ENCODE measurements around the gene CRX.
A peak's percentile ranks its signal among the peaks of the same experiment; 100 is the strongest.
"Not testable (repeated sequence)": the region's sequence is repeated elsewhere in the genome, so short reads cannot be mapped to it uniquely, and the experiment has no call there.

Gene CRX

DNA sequence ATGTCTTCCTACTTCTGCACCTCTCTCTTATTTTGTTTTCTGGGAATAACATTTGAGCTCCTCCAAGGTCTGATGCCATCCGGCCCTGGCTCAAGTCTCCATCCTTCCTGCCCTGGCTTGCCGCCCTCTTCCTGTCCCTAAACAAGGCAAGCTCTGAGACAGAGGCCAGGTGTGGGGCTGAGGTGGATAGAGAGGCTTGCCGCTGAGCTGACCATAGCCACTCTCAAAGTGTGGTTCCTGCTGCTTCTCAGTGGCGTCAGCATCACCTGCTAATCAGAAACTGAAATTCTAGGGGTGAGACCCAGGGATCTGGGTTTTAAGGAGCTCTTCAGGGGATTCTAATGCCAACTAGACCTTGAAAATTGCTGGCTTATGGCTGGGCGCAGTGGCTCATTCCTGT is 31.3 kb downstream of the CRX start:
- Histone ChIP-seq H3K9me3 (ENCODE audit: control insufficient read depth, low read length) (no peaks in the 10 kb centered on the region), H3K4me1 (ENCODE audit: control insufficient read depth, insufficient read depth, low read length, poor library complexity, severe bottlenecking) (no peaks in the 10 kb centered on the region), H3K27ac (ENCODE audit: insufficient read depth, low read length, poor library complexity, severe bottlenecking) (no peak overlapping the region), H3K4me3 (ENCODE audit: insufficient read depth, low read depth, low read length, poor library complexity, severe bottlenecking) (no peak overlapping the region), H3K36me3 (ENCODE audit: control insufficient read depth, insufficient read depth, low read length) (no peaks in the 10 kb centered on the region), H3K27me3 (replicated peaks; ENCODE audit: control insufficient read depth, insufficient read depth, low read length, poor library complexity, severe bottlenecking) (peaks cover 10% of the 10 kb centered on the region)
- no peak for DNase-seq

- Histone ChIP-seq H3K9me3 (ENCODE audit: control insufficient read depth, low read length) (no peaks in the 10 kb centered on the region), H3K4me3 (ENCODE audit: insufficient read depth, low read depth, low read length, poor library complexity, severe bottlenecking) (no peak overlapping the region), H3K27ac (ENCODE audit: insufficient read depth, low read length, poor library complexity, severe bottlenecking) (no peak overlapping the region), H3K4me1 (ENCODE audit: control insufficient read depth, insufficient read depth, low read length, poor library complexity, severe bottlenecking) (no peaks in the 10 kb centered on the region), H3K27me3 (replicated peaks; ENCODE audit: control insufficient read depth, insufficient read depth, low read length, poor library complexity, severe bottlenecking) (peaks cover 4% of the 10 kb centered on the region), H3K36me3 (ENCODE audit: control insufficient read depth, insufficient read depth, low read length) (no peaks in the 10 kb centered on the region)
- DNase-seq = no peak
These were observed 32.7 kb downstream of the CRX start for GRCh38 chr19:47854459-47854858.

DNA sequence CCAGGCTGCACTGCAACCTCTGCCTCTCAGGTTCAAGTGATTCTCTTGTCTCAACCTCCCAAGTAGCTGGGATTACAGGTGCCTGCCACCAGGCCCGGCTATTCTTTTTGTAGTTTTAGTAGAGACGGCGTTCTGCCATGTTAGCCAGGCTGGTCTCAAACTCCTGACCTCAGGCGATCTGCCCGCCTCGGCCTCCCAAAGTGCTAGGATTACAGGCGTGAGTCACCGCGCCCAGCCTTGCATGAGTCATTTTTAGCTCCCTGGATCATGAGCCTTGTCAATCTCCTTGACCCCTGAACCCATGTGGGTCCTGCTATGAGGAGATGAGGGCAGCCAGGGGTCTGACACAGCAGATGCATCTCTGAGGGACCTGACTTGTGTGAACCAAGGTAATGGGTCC is 36.5 kb downstream of the CRX start:
- not testable (repeated sequence) for H3K36me3 ChIP-seq (ENCODE audit: control insufficient read depth, insufficient read depth, low read length); H3K9me3 ChIP-seq (ENCODE audit: control insufficient read depth, low read length); H3K4me1 ChIP-seq (ENCODE audit: control insufficient read depth, insufficient read depth, low read length, poor library complexity, severe bottlenecking); H3K27me3 ChIP-seq (replicated peaks; ENCODE audit: control insufficient read depth, insufficient read depth, low read length, poor library complexity, severe bottlenecking); H3K4me3 ChIP-seq (ENCODE audit: insufficient read depth, low read depth, low read length, poor library complexity, severe bottlenecking); DNase-seq; H3K27ac ChIP-seq (ENCODE audit: insufficient read depth, low read length, poor library complexity, severe bottlenecking)

- not testable (repeated sequence) for H3K4me1 ChIP-seq (ENCODE audit: control insufficient read depth, insufficient read depth, low read length, poor library complexity, severe bottlenecking)
These were observed 37.0 kb downstream of the CRX start, which contains the start of gene TPRX2 for GRCh38 chr19:47858646-47859285. Gene TPRX2 (plus strand): TSS chr19:47859235. CDS start chr19:47859247, 12 bp downstream.

GRCh38 chr19:47859838-47860237 is 38.1 kb downstream of the CRX start:
- not testable (repeated sequence) for DNase-seq; H3K4me1 ChIP-seq (ENCODE audit: control insufficient read depth, insufficient read depth, low read length, poor library complexity, severe bottlenecking); H3K36me3 ChIP-seq (ENCODE audit: control insufficient read depth, insufficient read depth, low read length); H3K27me3 ChIP-seq (replicated peaks; ENCODE audit: control insufficient read depth, insufficient read depth, low read length, poor library complexity, severe bottlenecking); H3K9me3 ChIP-seq (ENCODE audit: control insufficient read depth, low read length); H3K4me3 ChIP-seq (ENCODE audit: insufficient read depth, low read depth, low read length, poor library complexity, severe bottlenecking); H3K27ac ChIP-seq (ENCODE audit: insufficient read depth, low read length, poor library complexity, severe bottlenecking)

More at GRCh38 chr19:47858646-47859285, 37.0 kb downstream of the CRX start, which contains the start of gene TPRX2:
- not testable (repeated sequence) for H3K36me3 ChIP-seq (ENCODE audit: control insufficient read depth, insufficient read depth, low read length); H3K27ac ChIP-seq (ENCODE audit: insufficient read depth, low read length, poor library complexity, severe bottlenecking); H3K9me3 ChIP-seq (ENCODE audit: control insufficient read depth, low read length); DNase-seq; H3K4me3 ChIP-seq (ENCODE audit: insufficient read depth, low read depth, low read length, poor library complexity, severe bottlenecking); H3K27me3 ChIP-seq (replicated peaks; ENCODE audit: control insufficient read depth, insufficient read depth, low read length, poor library complexity, severe bottlenecking)

GRCh38 chr19:47860602-47861297 is 39.0 kb downstream of the CRX start:
- Histone ChIP-seq H3K27me3 (replicated peaks; ENCODE audit: control insufficient read depth, insufficient read depth, low read length, poor library complexity, severe bottlenecking) (no peaks in the 10 kb centered on the region), H3K4me3 (ENCODE audit: insufficient read depth, low read depth, low read length, poor library complexity, severe bottlenecking) (no peak overlapping the region)
- DNase-seq = no peak

GRCh38 chr19:47861630-47862029 is 39.9 kb downstream of the CRX start:
- Histone ChIP-seq H3K9me3 (ENCODE audit: control insufficient read depth, low read length) (no peaks in the 10 kb centered on the region), H3K27me3 (replicated peaks; ENCODE audit: control insufficient read depth, insufficient read depth, low read length, poor library complexity, severe bottlenecking) (no peaks in the 10 kb centered on the region), H3K4me1 (ENCODE audit: control insufficient read depth, insufficient read depth, low read length, poor library complexity, severe bottlenecking) (no peaks in the 10 kb centered on the region), H3K36me3 (ENCODE audit: control insufficient read depth, insufficient read depth, low read length) (no peaks in the 10 kb centered on the region), H3K4me3 (ENCODE audit: insufficient read depth, low read depth, low read length, poor library complexity, severe bottlenecking) (no peak overlapping the region), H3K27ac (ENCODE audit: insufficient read depth, low read length, poor library complexity, severe bottlenecking) (no peak overlapping the region)
- DNase-seq = no peak

More at GRCh38 chr19:47860602-47861297, 39.0 kb downstream of the CRX start:
- H3K27ac ChIP-seq (ENCODE audit: insufficient read depth, low read length, poor library complexity, severe bottlenecking) = no peak overlapping the region
- H3K9me3 ChIP-seq (ENCODE audit: control insufficient read depth, low read length) = no peaks in the 10 kb centered on the region
- H3K36me3 ChIP-seq (ENCODE audit: control insufficient read depth, insufficient read depth, low read length) = no peaks in the 10 kb centered on the region
- no peaks in the 10 kb centered on the region for H3K4me1 ChIP-seq (ENCODE audit: control insufficient read depth, insufficient read depth, low read length, poor library complexity, severe bottlenecking)

GRCh38 chr19:47863514-47863936 is 41.8 kb downstream of the CRX start:
- no peaks in the 10 kb centered on the region for H3K9me3 ChIP-seq (ENCODE audit: control insufficient read depth, low read length)
- no peaks in the 10 kb centered on the region for H3K27me3 ChIP-seq (replicated peaks; ENCODE audit: control insufficient read depth, insufficient read depth, low read length, poor library complexity, severe bottlenecking)
- DNase-seq = peak; percentile 43 to 62 (median 44)
- H3K36me3 ChIP-seq (ENCODE audit: control insufficient read depth, insufficient read depth, low read length) = no peaks in the 10 kb centered on the region
- no peak overlapping the region for H3K27ac ChIP-seq (ENCODE audit: insufficient read depth, low read length, poor library complexity, severe bottlenecking)
- H3K4me3 ChIP-seq (ENCODE audit: insufficient read depth, low read depth, low read length, poor library complexity, severe bottlenecking) = no peak overlapping the region
- no peaks in the 10 kb centered on the region for H3K4me1 ChIP-seq (ENCODE audit: control insufficient read depth, insufficient read depth, low read length, poor library complexity, severe bottlenecking)

- H3K4me3 ChIP-seq (ENCODE audit: insufficient read depth, low read depth, low read length, poor library complexity, severe bottlenecking) = no peak overlapping the region
These were observed 43.4 kb downstream of the CRX start for GRCh38 chr19:47865166-47865565.

DNA sequence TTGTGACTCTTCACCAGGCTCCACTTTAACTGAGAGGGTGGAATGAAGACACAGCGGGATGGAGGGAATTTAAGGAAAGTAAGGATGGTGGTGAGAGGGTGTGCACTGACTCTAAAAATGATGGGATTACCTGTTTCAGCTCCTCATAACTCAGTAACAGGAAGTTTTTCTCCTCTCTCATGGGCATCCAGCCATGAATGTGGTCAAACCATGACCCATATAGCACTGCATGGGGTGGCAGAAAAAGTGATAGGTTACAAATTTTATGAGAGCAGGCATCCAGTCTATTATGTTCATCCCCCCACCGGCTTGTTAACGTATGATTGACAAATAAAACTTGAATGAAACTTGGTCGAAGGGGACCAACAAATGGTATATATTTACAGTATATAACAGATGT is 57.2 kb downstream of the CRX start:
- H3K4me1 ChIP-seq (ENCODE audit: control insufficient read depth, insufficient read depth, low read length, poor library complexity, severe bottlenecking) = no peaks in the 10 kb centered on the region
- no peaks in the 10 kb centered on the region for H3K36me3 ChIP-seq (ENCODE audit: control insufficient read depth, insufficient read depth, low read length)
- DNase-seq = no peak
- no peak overlapping the region for H3K4me3 ChIP-seq (ENCODE audit: insufficient read depth, low read depth, low read length, poor library complexity, severe bottlenecking)
- H3K27me3 ChIP-seq (replicated peaks; ENCODE audit: control insufficient read depth, insufficient read depth, low read length, poor library complexity, severe bottlenecking) = no peaks in the 10 kb centered on the region
- no peak overlapping the region for H3K27ac ChIP-seq (ENCODE audit: insufficient read depth, low read length, poor library complexity, severe bottlenecking)
- H3K9me3 ChIP-seq (ENCODE audit: control insufficient read depth, low read length) = no peaks in the 10 kb centered on the region

More at GRCh38 chr19:47865166-47865565, 43.4 kb downstream of the CRX start:
- Histone ChIP-seq H3K36me3 (ENCODE audit: control insufficient read depth, insufficient read depth, low read length) (no peaks in the 10 kb centered on the region), H3K9me3 (ENCODE audit: control insufficient read depth, low read length) (no peaks in the 10 kb centered on the region), H3K27me3 (replicated peaks; ENCODE audit: control insufficient read depth, insufficient read depth, low read length, poor library complexity, severe bottlenecking) (no peaks in the 10 kb centered on the region), H3K27ac (ENCODE audit: insufficient read depth, low read length, poor library complexity, severe bottlenecking) (no peak overlapping the region), H3K4me1 (ENCODE audit: control insufficient read depth, insufficient read depth, low read length, poor library complexity, severe bottlenecking) (no peaks in the 10 kb centered on the region)
- DNase-seq = no peak

Measured in effector memory CD4-positive, alpha-beta T cell (primary cell).